Cardiac muscle cell (in vitro differentiated cells and primary cell): ENCODE results near the gene ASPDH. TPM values are rescaled to one million over a fixed set of nuclear protein-coding genes. Genes with fewer than 3 reads are reported as not detected.

ENCODE experiments used
- DNase-seq, 2 donors: peaks; one replicate each; pipeline versions ENCODE4 v3.0.0 to v3.0.0-alpha.2; 2010 to 2017; ENCODE audit warnings: low read depth in 1 of 2, low spot score in 1 of 2
- H3K27ac ChIP-seq: fragments of 200-600 bp; sonication (generic); 2 replicates; pipeline ENCODE4 v1.5.1; 2016
- H3K27me3 ChIP-seq: fragments of 200-600 bp; sonication (generic); 2 replicates; pipeline ENCODE4 v1.6.0; 2016; ENCODE audit warnings: control low read depth
- H3K36me3 ChIP-seq: fragments of 200-600 bp; sonication (generic); 2 replicates; pipeline ENCODE4 v1.5.1; 2016; ENCODE audit warnings: control low read depth
- H3K4me1 ChIP-seq: fragments of 200-600 bp; sonication (generic); 2 replicates; pipeline ENCODE4 v1.8.1; 2017; ENCODE audit warnings: low read depth, mild to moderate bottlenecking, mixed run types
- H3K4me3 ChIP-seq: fragments of 200-600 bp; sonication (generic); 2 replicates; pipeline ENCODE4 v1.5.1; 2016; ENCODE audit warnings: mild to moderate bottlenecking
- H3K9me3 ChIP-seq: fragments of 200-600 bp; sonication (generic); 2 replicates; pipeline ENCODE4 v1.5.1; 2017; ENCODE audit warnings: low read depth, mild to moderate bottlenecking, control low read depth
- polyA plus RNA-seq: library from polyadenylated mRNA; unstranded; fragments of >200 nt; fragmentation: Nextera tagmentation; extraction: Ambion mirVana; gene quantifications from 2 replicates; pipeline ENCODE4 v1.2.1, GENCODE V29; 2016
- total RNA-seq: library from RNA; depleted of rRNA; stranded (reverse); fragments of >200 nt; gene quantifications from 2 replicates; pipeline ENCODE4 v1.2.3, GENCODE V29; 2016
- TF ChIP-seq, protein P1 (sequence below): IDR thresholded peaks from 2 replicates; pipeline ENCODE4 v1.5.1; 2012; ENCODE audit warnings: low read depth, mild to moderate bottlenecking, low read length

ASPDH gene
- total and polyA plus RNA-seq, 2 experiments from 2014 or later: not detected

DNA sequence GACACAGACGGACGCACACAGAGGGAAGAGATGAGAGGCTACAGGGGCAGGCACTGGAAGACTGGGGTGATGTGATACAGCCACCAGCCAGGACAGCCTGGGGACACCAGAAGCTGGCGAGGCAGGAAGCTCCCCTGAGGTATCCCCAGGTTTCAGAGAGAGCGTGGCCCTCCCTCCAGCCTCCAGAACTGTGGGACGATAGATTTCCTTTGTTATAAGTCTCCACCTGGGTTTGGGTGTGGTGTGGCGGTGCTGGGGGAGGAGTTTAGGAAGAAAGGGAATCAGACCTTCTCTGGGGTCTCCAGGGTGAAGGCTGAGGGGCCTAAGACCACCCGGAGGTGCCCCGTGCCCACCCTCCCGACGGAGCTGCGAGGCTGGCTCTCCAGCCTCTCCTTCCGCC, 2.7 kb upstream of the ASPDH start:
- Histone ChIP-seq H3K4me1 (peaks cover 17% of the 10 kb centered on the region), H3K36me3 (peaks cover 7% of the 10 kb centered on the region), H3K27ac (no peak overlapping the region), H3K27me3 (no peaks in the 10 kb centered on the region), H3K9me3 (no peaks in the 10 kb centered on the region), H3K4me3 (no peak overlapping the region)
- TF ChIP-seq, protein P1, sequence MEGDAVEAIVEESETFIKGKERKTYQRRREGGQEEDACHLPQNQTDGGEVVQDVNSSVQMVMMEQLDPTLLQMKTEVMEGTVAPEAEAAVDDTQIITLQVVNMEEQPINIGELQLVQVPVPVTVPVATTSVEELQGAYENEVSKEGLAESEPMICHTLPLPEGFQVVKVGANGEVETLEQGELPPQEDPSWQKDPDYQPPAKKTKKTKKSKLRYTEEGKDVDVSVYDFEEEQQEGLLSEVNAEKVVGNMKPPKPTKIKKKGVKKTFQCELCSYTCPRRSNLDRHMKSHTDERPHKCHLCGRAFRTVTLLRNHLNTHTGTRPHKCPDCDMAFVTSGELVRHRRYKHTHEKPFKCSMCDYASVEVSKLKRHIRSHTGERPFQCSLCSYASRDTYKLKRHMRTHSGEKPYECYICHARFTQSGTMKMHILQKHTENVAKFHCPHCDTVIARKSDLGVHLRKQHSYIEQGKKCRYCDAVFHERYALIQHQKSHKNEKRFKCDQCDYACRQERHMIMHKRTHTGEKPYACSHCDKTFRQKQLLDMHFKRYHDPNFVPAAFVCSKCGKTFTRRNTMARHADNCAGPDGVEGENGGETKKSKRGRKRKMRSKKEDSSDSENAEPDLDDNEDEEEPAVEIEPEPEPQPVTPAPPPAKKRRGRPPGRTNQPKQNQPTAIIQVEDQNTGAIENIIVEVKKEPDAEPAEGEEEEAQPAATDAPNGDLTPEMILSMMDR: no peak
- DNase-seq: no peak

DNA sequence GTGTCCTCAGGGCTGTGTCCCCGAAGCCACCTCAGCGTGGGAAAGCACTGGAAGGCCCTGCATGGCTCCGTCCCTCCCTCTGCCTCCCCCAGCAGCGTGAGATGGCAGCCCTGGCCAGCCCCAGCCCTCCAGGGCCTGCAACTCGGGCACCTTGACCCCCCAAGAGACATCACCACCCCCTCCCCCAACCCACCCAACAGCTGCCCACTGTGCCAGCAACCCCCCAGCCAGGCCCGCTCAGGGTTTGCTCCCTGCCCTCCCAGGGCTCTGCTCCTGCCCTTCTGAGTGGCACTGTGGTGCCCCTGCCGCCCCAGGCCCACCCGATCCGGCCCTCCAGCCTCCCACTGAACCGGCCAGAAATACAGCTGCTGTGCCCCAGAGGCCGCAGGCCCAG, 1.5 kb upstream of the ASPDH start:
- peak overlapping the region; percentile 68 for H3K27ac ChIP-seq
- H3K36me3 ChIP-seq: peaks cover 7% of the 10 kb centered on the region
- TF ChIP-seq, protein P1: no peak
- peaks cover 21% of the 10 kb centered on the region for H3K4me1 ChIP-seq
- H3K4me3 ChIP-seq: no peak overlapping the region
- H3K9me3 ChIP-seq: no peaks in the 10 kb centered on the region
- no peak for DNase-seq
- no peaks in the 10 kb centered on the region for H3K27me3 ChIP-seq

DNA sequence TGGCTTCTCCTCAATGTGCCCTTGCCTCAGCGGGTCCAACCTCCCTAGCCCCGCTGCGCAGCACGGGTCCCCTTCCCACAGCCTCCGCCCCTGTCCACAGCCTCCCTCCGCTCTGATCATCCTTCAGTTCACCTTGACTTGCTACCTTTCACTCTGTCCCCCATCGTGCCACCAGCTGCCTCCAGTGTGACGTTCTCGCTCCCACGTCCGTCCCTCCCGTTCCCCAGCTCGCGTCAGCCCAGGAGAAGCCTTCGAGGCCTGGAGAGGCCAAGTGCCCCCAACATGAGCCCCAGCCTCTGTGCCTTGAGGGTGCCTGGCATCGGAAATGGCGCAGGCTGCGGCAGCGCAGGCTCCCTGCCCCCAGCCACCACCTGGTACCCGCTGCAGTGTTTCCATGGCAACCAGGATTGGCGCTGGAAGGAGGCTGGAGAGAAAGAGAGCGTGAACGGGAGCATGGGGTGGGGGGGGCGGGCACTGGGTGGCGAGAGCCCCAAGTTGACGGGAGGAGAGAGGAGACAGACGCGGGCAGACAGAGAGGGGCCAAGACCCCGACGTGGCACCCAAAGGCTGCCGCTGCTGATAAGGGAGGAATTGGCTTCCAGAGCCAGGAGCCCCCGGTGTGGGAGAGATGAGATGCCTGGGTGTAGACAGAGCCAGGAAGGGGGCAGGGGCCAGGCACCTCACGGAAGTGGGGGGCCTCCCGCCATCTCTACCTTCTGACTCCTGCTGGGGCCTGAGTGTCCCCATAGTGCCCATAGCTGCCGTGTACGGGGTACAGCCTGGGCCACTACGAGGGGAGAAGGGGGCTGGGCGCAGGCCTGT, 844 bp upstream of the ASPDH start:
- TF ChIP-seq, protein P1: no peak
- H3K9me3 ChIP-seq: no peaks in the 10 kb centered on the region
- no peaks in the 10 kb centered on the region for H3K27me3 ChIP-seq
- H3K4me1 ChIP-seq: peaks cover 24% of the 10 kb centered on the region
- no peak overlapping the region for H3K4me3 ChIP-seq
- peaks cover 7% of the 10 kb centered on the region for H3K36me3 ChIP-seq
- peak overlapping the region; percentile 68 for H3K27ac ChIP-seq
- DNase-seq: peak in 1 of 2 donors; percentile 28

DNA sequence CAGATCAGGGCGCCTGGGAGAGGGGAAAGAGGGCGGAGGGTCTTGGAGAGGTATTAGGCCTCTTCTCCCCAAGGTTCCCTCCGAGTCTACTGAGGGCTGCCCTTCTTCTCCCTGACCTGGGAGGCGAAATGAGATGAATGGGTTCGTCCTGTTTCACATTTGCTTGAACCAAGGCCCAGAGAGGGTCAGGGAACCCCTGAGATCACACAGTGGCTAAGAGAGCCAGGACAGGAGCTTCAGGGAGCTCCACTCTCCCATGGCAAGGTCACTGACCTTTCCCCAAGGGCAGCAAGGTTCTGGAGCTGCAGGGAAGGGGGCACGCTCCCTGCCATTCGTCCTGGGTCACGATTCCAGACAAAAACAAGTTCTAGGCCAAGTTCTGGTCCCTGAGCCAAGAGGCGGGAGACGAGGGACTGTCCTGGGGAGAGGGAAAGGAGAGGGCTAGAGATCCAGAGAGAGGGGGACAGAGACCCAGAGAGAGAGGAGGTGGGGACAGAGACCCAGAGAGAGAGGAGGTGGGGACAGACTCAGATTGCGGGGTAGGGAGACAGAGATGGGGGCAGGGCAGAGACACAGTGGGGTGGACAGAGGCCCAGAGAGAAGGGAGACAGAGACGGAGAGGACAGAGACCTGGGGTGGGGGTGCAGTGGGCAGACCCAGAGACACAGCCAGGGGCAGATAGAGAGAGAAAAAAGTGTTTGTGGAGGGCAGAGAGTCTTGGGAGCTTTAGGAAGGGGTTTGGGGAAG, 541 bp downstream of the ASPDH start:
- TF ChIP-seq, protein P1: no peak
- no peak for DNase-seq
- Histone ChIP-seq H3K4me1 (peaks cover 33% of the 10 kb centered on the region), H3K36me3 (peaks cover 2% of the 10 kb centered on the region), H3K9me3 (no peaks in the 10 kb centered on the region), H3K4me3 (no peak overlapping the region), H3K27ac (peak overlapping the region; percentile 72), H3K27me3 (no peaks in the 10 kb centered on the region)

- H3K9me3 ChIP-seq: no peaks in the 10 kb centered on the region
- H3K27me3 ChIP-seq: no peaks in the 10 kb centered on the region
- TF ChIP-seq, protein P1: no peak
- peak overlapping the region; percentile 72 for H3K27ac ChIP-seq
- H3K4me3 ChIP-seq: no peak overlapping the region
- H3K36me3 ChIP-seq: no peaks in the 10 kb centered on the region
- DNase-seq: no peak
- H3K4me1 ChIP-seq: peaks cover 33% of the 10 kb centered on the region
These were observed 1.4 kb downstream of the ASPDH start for GRCh38 chr19:50512112-50512998.
